ENCODE results near the gene NODAL. TPM values are rescaled to one million over a fixed set of nuclear protein-coding genes. Genes with fewer than 3 reads are reported as not detected.

Gene NODAL
- total RNA-seq, 1 donor from 2014 or later: 0.08 TPM

DNA sequence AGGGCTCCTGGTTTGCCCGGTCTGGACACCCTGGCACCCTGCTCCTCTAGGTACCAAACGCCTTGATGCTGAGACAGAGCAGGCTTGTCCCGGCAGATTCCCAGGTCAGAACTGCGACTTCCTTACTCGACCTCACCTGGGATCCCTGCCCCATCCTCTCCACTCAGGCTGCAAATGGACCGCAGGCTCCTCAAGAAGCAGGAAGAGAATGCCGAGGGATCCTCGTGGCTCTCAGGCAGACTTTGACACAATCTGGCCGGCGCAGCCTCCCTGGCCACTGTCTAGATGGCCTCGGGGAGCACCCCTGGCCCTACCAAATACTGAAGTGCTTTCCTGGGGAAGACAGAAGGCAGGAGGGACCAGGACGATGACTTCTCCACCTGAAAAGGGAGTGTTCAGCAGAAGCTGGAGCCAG lies 421 bp upstream of the NODAL start:
- DNase-seq (ENCODE audit: low read depth): no peak
- H3K27me3 ChIP-seq (ENCODE audit: control insufficient read depth, insufficient read depth, low read length): peaks cover 53% of the 10 kb centered on the region
- H3K36me3 ChIP-seq (ENCODE audit: control insufficient read depth, insufficient read depth, low read length): no peaks in the 10 kb centered on the region
- no peak overlapping the region for H3K4me3 ChIP-seq (ENCODE audit: low read depth, low read length)
- TF ChIP-seq, protein P1, sequence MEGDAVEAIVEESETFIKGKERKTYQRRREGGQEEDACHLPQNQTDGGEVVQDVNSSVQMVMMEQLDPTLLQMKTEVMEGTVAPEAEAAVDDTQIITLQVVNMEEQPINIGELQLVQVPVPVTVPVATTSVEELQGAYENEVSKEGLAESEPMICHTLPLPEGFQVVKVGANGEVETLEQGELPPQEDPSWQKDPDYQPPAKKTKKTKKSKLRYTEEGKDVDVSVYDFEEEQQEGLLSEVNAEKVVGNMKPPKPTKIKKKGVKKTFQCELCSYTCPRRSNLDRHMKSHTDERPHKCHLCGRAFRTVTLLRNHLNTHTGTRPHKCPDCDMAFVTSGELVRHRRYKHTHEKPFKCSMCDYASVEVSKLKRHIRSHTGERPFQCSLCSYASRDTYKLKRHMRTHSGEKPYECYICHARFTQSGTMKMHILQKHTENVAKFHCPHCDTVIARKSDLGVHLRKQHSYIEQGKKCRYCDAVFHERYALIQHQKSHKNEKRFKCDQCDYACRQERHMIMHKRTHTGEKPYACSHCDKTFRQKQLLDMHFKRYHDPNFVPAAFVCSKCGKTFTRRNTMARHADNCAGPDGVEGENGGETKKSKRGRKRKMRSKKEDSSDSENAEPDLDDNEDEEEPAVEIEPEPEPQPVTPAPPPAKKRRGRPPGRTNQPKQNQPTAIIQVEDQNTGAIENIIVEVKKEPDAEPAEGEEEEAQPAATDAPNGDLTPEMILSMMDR (IDR thresholded peaks at IDR 0.05; ENCODE audit: insufficient read depth, low read length, poor library complexity, severe bottlenecking): no peak

DNA sequence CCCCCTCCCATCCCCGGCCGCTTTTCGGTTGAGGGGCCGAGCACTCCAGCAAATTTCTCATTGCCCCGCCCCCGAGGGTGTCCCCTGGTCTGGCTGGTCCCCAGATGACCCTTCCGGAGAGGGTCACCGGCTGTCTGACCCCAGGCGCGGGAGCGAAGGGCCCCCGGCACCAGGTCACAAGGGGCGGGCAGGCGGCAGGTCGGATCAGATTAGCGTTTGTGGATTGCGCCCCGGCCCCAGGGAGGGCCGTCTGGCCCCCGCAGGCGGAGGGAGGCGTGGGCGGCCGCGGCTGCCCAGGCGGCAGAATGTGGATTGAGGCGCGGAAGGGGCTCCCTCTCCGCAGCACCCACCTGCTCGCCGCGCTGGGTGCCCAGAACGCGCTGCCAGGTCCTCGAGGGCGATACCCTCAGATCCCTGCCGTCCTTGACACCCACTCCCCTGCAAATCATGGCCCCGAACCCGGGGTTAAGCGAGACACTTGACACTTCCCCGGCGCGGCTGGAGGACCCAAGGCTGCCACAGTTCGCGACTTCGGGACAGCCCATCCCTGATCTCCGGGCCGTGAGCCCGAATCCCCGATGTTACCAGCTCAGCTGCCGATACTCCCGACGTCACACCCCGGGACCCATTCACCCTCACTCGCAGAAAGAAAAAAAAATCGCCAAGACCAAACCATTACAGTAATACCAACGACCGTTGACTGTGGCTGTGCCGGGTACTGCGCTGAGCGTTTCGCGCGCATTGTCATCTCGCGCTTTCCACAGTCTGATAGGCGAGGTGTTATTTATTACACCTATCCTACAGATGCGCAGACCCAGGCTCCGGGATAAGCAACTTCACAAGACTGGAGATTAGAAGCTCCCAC lies 953 bp downstream of the NODAL start:
- TF ChIP-seq, protein P1 (IDR thresholded peaks at IDR 0.05; ENCODE audit: insufficient read depth, low read length, poor library complexity, severe bottlenecking): no peak
- H3K27me3 ChIP-seq (ENCODE audit: control insufficient read depth, insufficient read depth, low read length): peaks cover 50% of the 10 kb centered on the region
- H3K36me3 ChIP-seq (ENCODE audit: control insufficient read depth, insufficient read depth, low read length): no peaks in the 10 kb centered on the region
- H3K4me3 ChIP-seq (ENCODE audit: low read depth, low read length): no peak overlapping the region
- no peak for DNase-seq (ENCODE audit: low read depth)

DNA sequence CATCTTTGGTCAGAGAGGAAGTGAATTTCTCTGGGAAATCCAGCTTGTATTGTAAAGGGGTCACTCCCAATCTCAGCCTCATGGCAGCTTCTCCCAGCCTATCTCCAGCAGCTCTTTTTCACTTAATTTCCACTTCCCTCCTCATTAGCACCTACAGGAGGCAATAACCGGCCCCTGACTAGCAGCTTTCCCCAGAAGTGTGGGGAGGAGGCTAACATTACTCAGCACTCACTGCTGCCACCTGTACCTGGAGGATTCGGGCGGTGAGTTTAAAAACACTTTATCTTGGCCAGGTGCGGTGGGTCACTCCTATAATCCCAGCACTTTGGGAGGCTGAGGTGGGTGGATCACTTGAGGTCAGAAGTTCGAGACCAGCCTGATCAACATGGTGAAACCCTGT lies 3.8 kb downstream of the NODAL start:
- Histone ChIP-seq H3K4me3 (ENCODE audit: low read depth, low read length) (no peak overlapping the region), H3K36me3 (ENCODE audit: control insufficient read depth, insufficient read depth, low read length) (no peaks in the 10 kb centered on the region), H3K27me3 (ENCODE audit: control insufficient read depth, insufficient read depth, low read length) (peaks cover 44% of the 10 kb centered on the region)
- DNase-seq (ENCODE audit: low read depth): no peak
- TF ChIP-seq, protein P1 (IDR thresholded peaks at IDR 0.05; ENCODE audit: insufficient read depth, low read length, poor library complexity, severe bottlenecking): no peak

DNA sequence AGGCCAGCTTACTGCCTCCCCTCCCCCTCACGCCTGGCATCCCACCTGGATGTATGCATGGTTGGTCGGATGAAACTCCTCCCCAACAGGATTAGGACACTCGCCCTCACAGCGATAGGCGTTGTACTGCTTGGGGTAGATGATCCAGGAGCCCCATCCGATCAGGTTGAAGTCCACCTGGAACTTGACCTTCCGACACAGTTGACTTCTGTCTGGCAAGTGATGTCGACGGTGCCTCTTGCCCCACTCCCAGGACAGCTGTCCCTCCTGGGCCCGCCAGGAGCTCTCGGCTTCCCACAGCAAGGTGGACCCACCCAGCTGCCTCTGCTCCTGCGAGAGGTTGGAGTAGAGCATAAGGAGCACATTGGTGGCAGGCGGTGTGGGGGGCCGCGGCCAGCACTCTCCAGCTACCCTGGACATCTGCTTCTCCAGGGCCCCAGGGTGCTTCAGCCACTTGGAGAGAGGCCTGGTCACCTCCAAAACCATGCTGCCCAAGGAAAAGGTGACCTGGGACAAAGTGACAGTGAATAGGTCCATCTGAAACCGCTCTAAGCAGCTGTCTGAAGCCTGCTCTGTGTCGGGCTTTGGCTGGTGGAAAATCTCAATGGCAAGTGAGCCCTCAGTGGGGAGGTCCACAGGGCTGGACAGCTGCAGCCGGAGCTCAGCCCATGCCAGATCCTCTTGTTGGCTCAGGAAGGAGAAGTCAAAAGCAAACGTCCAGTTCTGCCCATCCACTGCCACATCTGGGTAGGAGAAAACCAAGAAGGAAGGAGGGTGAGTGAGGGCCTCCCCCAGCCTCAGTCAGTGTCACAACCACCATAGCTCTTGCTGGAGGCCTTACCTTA lies 6.0 kb downstream of the NODAL start:
- no peak overlapping the region for H3K4me3 ChIP-seq (ENCODE audit: low read depth, low read length)
- H3K27me3 ChIP-seq (ENCODE audit: control insufficient read depth, insufficient read depth, low read length): peaks cover 22% of the 10 kb centered on the region
- no peak for DNase-seq (ENCODE audit: low read depth)
- TF ChIP-seq, protein P1 (IDR thresholded peaks at IDR 0.05; ENCODE audit: insufficient read depth, low read length, poor library complexity, severe bottlenecking): no peak
- H3K36me3 ChIP-seq (ENCODE audit: control insufficient read depth, insufficient read depth, low read length): no peaks in the 10 kb centered on the region

DNA sequence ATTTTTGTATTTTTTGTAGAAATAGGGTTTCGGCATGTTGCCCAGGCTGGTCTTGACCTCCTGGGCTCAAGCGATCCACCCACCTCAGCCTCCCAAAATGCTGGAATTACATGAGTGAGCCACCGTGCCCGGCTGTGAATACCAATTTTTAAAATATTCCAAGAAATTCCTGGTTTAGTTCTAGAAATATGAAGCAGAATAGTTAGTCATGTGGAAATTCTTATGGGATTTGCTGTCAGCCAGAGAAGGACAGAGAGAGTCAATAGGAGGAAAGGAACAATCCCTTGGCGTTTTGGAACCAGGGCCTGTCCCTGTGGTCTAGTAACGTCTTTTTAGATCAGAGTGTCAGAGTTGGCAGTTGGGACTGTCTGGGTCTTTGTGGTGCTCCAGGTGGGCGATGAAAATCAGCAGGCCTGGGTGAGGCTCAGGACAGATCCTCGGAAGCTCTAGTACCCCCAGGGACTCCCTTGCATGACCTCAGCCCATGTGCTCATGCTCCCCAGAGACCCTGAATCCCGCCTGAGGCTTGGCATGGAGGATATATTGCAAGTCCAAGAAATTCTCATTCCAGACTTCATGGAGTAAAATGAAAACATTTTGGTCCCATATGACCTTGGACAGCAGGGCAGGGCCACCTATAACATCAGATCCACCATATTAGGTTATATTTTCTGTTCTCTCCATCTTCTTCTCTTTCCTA lies 7.8 kb downstream of the NODAL start:
- Histone ChIP-seq H3K27me3 (ENCODE audit: control insufficient read depth, insufficient read depth, low read length) (peaks cover 7% of the 10 kb centered on the region), H3K36me3 (ENCODE audit: control insufficient read depth, insufficient read depth, low read length) (peaks cover 2% of the 10 kb centered on the region), H3K4me3 (ENCODE audit: low read depth, low read length) (no peak overlapping the region)
- no peak for DNase-seq (ENCODE audit: low read depth)
- TF ChIP-seq, protein P1 (IDR thresholded peaks at IDR 0.05; ENCODE audit: insufficient read depth, low read length, poor library complexity, severe bottlenecking): no peak

Measured in kidney epithelial cell (primary cell).